HG02798 (cell line): ENCODE measurements around the gene FAM78A.
A peak's percentile ranks its signal among the peaks of the same experiment; 100 is the strongest.
"Not testable (repeated sequence)": the region's sequence is repeated elsewhere in the genome, so short reads cannot be mapped to it uniquely, and the experiment has no call there.

Source experiments
- ATAC-seq: cut with Tn5 transposase; IDR thresholded peaks from one replicate; pipeline ENCODE4 v1.9.1; 2021; ENCODE audit warnings: mild to moderate bottlenecking; ENCODE audit not compliant: unreplicated experiment, poor library complexity

Gene FAM78A

GRCh38 chr9:131270171-131271015, 5.9 kb downstream of the FAM78A start:
- no peak for ATAC-seq

- no peak for ATAC-seq
Observed at GRCh38 chr9:131266266-131267229, 9.8 kb downstream of the FAM78A start.

GRCh38 chr9:131264231-131264630, 12.1 kb downstream of the FAM78A start:
- ATAC-seq = no peak

- no peak for ATAC-seq
Observed at GRCh38 chr9:131263701-131264100, 12.6 kb downstream of the FAM78A start.

GRCh38 chr9:131263033-131263343, 13.3 kb downstream of the FAM78A start:
- ATAC-seq = not testable (repeated sequence)

GRCh38 chr9:131262327-131263032, 13.8 kb downstream of the FAM78A start:
- ATAC-seq = peak; percentile 52

- ATAC-seq = no peak
Observed at GRCh38 chr9:131260751-131261452, 15.4 kb downstream of the FAM78A start.

GRCh38 chr9:131259916-131260597, 16.3 kb downstream of the FAM78A start:
- no peak for ATAC-seq

GRCh38 chr9:131259432-131259898, 16.8 kb downstream of the FAM78A start:
- no peak for ATAC-seq

- ATAC-seq = no peak
Observed at GRCh38 chr9:131258698-131259431, 17.4 kb downstream of the FAM78A start.

- ATAC-seq = no peak
Observed at GRCh38 chr9:131258186-131258585, 18.1 kb downstream of the FAM78A start.

- ATAC-seq = no peak
Observed at GRCh38 chr9:131257266-131258025, 18.9 kb downstream of the FAM78A start.

- no peak for ATAC-seq
Observed at GRCh38 chr9:131255676-131256197, 20.6 kb downstream of the FAM78A start.

- no peak for ATAC-seq
Observed at GRCh38 chr9:131254626-131255025, 21.7 kb downstream of the FAM78A start.

- no peak for ATAC-seq
Observed at GRCh38 chr9:131253891-131254491, 22.3 kb downstream of the FAM78A start.

- no peak for ATAC-seq
Observed at GRCh38 chr9:131252120-131252519, 24.2 kb downstream of the FAM78A start.

GRCh38 chr9:131246618-131247017, 29.7 kb downstream of the FAM78A start:
- no peak for ATAC-seq
